GM12878 (cell line): Measurements from ENCODE around the gene SPHK2. TPM values are rescaled to one million over a fixed set of nuclear protein-coding genes. Genes with fewer than 3 reads are reported as not detected.

ENCODE experiments used
- ATAC-seq: fragments of 200-7000 bp; cut with Tn5 transposase; 3 replicates; pipeline ENCODE4 v1.9.1; 2020; ENCODE audit warnings: mild to moderate bottlenecking, moderate library complexity
- BruUV-seq: library from RNA; stranded (reverse); fragments of 400-500 nt; replicated peaks from 2 replicates; lab custom pipeline; 2021; lab: Mats Ljungman, UMichigan
- CTCF ChIA-PET: fragments of 300-600 bp; sonication (Branson Sonifier 250); formaldehyde crosslinking; extraction: SDS; loops from one replicate; lab custom pipeline; 2021; ENCODE audit warnings: inconsistent platforms; lab: Yijun Ruan, JAX
- POLR2A ChIA-PET: fragments of 350-600 bp; formaldehyde crosslinking; extraction: SDS; loops from one replicate; lab custom pipeline; 2021; ENCODE audit warnings: inconsistent platforms; lab: Charles Lee
- RAD21 ChIA-PET: fragments of 300-600 bp; sonication (Branson Sonifier 250); formaldehyde crosslinking; loops from one replicate; lab custom pipeline; 2023; ENCODE audit warnings: antibody characterized with exemption; ENCODE audit not compliant: unreplicated experiment; lab: Charles Lee
- SMC1A ChIA-PET: fragments of 300-600 bp; sonication (Branson Sonifier 250); formaldehyde crosslinking; loops from one replicate; lab custom pipeline; 2023; ENCODE audit not compliant: unreplicated experiment, uncharacterized antibody; lab: Charles Lee
- DNase-seq: peaks from one replicate; pipeline ENCODE4 v3.0.0-alpha.2; 2011; ENCODE audit warnings: low read depth, low spot score
- FAIRE-seq: peaks from 3 replicates; lab custom pipeline; 2011; peaks lifted over from hg19 to GRCh38; lab: Jason Lieb, UNC
- H2AFZ ChIP-seq: 2 replicates; pipeline ENCODE4 v1.6.0; 2011; ENCODE audit warnings: low read depth, low read length, control low read depth; ENCODE audit not compliant: control insufficient read depth
- H3K27ac ChIP-seq: 2 replicates; pipeline ENCODE4 v1.5.1; 2011; ENCODE audit warnings: control low read depth; ENCODE audit not compliant: control insufficient read depth, insufficient read depth
- H3K27me3 ChIP-seq, 2 experiments: replicated peaks in 1 of 2; 2 replicates each; pipeline versions ENCODE4 v1.6.0 to v1.6.1; 2011; ENCODE audit warnings: low read length in 1 of 2; ENCODE audit not compliant: control insufficient read depth in 2 of 2, insufficient read depth in 2 of 2
- H3K36me3 ChIP-seq, 2 experiments: 2 replicates each; pipeline ENCODE4 v1.5.1; 2011; ENCODE audit warnings: low read length in 1 of 2; ENCODE audit not compliant: control insufficient read depth in 2 of 2, insufficient read depth in 2 of 2
- H3K4me1 ChIP-seq: 2 replicates; pipeline ENCODE4 v1.6.1; 2011; ENCODE audit warnings: mild to moderate bottlenecking, low read length, moderate library complexity, mixed read lengths; ENCODE audit not compliant: control insufficient read depth, insufficient read depth
- H3K4me2 ChIP-seq: 2 replicates; pipeline ENCODE4 v1.6.0; 2011; ENCODE audit warnings: control low read depth; ENCODE audit not compliant: control insufficient read depth, insufficient read depth
- H3K4me3 ChIP-seq: fragments of 200-600 bp; sonication (generic); 2 replicates; pipeline ENCODE4 v1.5.1; 2016
- H3K79me2 ChIP-seq: 2 replicates; pipeline ENCODE4 v1.6.0; 2011; ENCODE audit warnings: low read length; ENCODE audit not compliant: control insufficient read depth, insufficient read depth
- H3K9ac ChIP-seq: 2 replicates; pipeline ENCODE4 v1.8.0; 2011; ENCODE audit warnings: low read length, control low read depth, mixed read lengths; ENCODE audit not compliant: control insufficient read depth, insufficient read depth
- H3K9me3 ChIP-seq: replicated peaks from 3 replicates; pipeline ENCODE4 v1.5.1; 2011; ENCODE audit warnings: mild to moderate bottlenecking, low read length; ENCODE audit not compliant: control insufficient read depth, insufficient read depth
- H4K20me1 ChIP-seq: 2 replicates; pipeline ENCODE4 v1.6.0; 2011; ENCODE audit not compliant: control insufficient read depth, insufficient read depth
- CHD4 ChIP-seq: fragments of 200-600 bp; sonication (generic); IDR thresholded peaks from 2 replicates; pipeline ENCODE4 v1.6.1; 2016; ENCODE audit warnings: mild to moderate bottlenecking
- IRF5 ChIP-seq: fragments of 450-650 bp; IDR thresholded peaks from 2 replicates; pipeline ENCODE4 v1.6.1; 2017; ENCODE audit warnings: borderline replicate concordance
- KAT2A ChIP-seq: conservative IDR thresholded peaks from 2 replicates; pipeline ENCODE4 v1.6.1; 2011; ENCODE audit warnings: low read depth, low read length; ENCODE audit not compliant: control insufficient read depth
- MYC ChIP-seq: IDR thresholded peaks from 2 replicates; pipeline ENCODE4 v1.6.1; 2011; ENCODE audit warnings: mild to moderate bottlenecking, low read length, moderate library complexity, inconsistent platforms; ENCODE audit not compliant: insufficient read depth, insufficient replicate concordance, insufficient read length, severe bottlenecking
- NR2F1 ChIP-seq: fragments of 450-650 bp; conservative IDR thresholded peaks from 2 replicates; pipeline ENCODE4 v1.6.1; 2017; ENCODE audit warnings: mild to moderate bottlenecking
- PKNOX1 ChIP-seq: fragments of 450-650 bp; IDR thresholded peaks from 2 replicates; pipeline ENCODE4 v1.6.1; 2016; ENCODE audit warnings: mild to moderate bottlenecking
- SMAD5 ChIP-seq: IDR thresholded peaks from 2 replicates; pipeline ENCODE4 v1.6.1; 2016; ENCODE audit warnings: antibody characterized with exemption, low read depth
- STAT1 ChIP-seq: fragments of 450-650 bp; conservative IDR thresholded peaks from 2 replicates; pipeline ENCODE4 v1.6.1; 2014; ENCODE audit warnings: antibody characterized with exemption, mild to moderate bottlenecking
- ZNF592 ChIP-seq: fragments of 450-650 bp; IDR thresholded peaks from 2 replicates; pipeline ENCODE4 v1.6.1; 2017; ENCODE audit warnings: mild to moderate bottlenecking, moderate library complexity
- WGBS: methylation state at CpG from one replicate; pipeline ENCODE4 v1.1.6; 2016; ENCODE audit warnings: low lambda C conversion rate; ENCODE audit not compliant: insufficient replicate concordance, insufficient coverage; ENCODE audit errors: missing lambda C conversion rate; 5-methylcytosine and 5-hydroxymethylcytosine counted together
- in situ Hi-C: fragments of 300-500 bp; cut with MboI; formaldehyde crosslinking; loops from 9 replicates; pipeline ENCODE4 v1.14.3; 2018; ENCODE audit warnings: mixed read lengths
- intact Hi-C: fragments of 100-400 bp; cut with micrococcal nuclease; formaldehyde crosslinking; loops from one replicate; pipeline ENCODE4 v1.14.2; 2022; ENCODE audit not compliant: unreplicated experiment
- polyA plus RNA-seq, 11 experiments: library from polyadenylated mRNA; depleted of rRNA in 4 of 11; unstranded in 6 of 11; stranded (reverse) in 5 of 11; fragments of >200 nt; fragmentation: Nextera tagmentation in 4 of 11; fragmentation: Illumina TruSeq in 1 of 11; extraction: Ambion mirVana in 4 of 11; extraction: Trizol in 1 of 11; gene quantifications; 1 replicate in 1 of 11; 2 replicates in 10 of 11; pipeline versions ENCODE4 v1.2.1 to v1.2.3, GENCODE V29; 2011 to 2016; ENCODE audit warnings: inconsistent platforms in 2 of 11, missing spikeins in 2 of 11, low read depth in 1 of 11
- total RNA-seq, 4 experiments: library from RNA; depleted of rRNA in 3 of 4; stranded (reverse); fragments of >200 nt in 3 of 4; fragmentation: Illumina TruSeq in 1 of 4; extraction: Trizol in 1 of 4; gene quantifications; 2 replicates each; pipeline versions ENCODE4 v1.2.1 to v1.2.3, GENCODE V29; 2013 to 2021

The SPHK2 gene
- total and polyA plus RNA-seq, 10 of the 15 experiments (the other 5 are each of a cell fraction or from before 2014, with no cell fraction given) = 0.37 to 40.5 (median 11.2) TPM

- Histone ChIP-seq H3K9me3 (no peaks in the 10 kb centered on the region; the same call in 2 of the 3 replicates), H3K27ac (no peak overlapping the region), H3K27me3 (no peaks in the 10 kb centered on the region), H2AFZ (no peak overlapping the region), H3K4me1 (no peaks in the 10 kb centered on the region), H3K9ac (no peak overlapping the region), H3K36me3 (no peaks in the 10 kb centered on the region), H3K4me3 (no peak overlapping the region), H4K20me1 (no peaks in the 10 kb centered on the region), H3K4me2 (no peak overlapping the region), H3K79me2 (no peaks in the 10 kb centered on the region)
- ChIA-PET SMC1A (no interaction called here), RAD21 (no interaction called here), CTCF (interaction anchor here (1.4 kb wide), 1 partner anchor 25 kb away, joined by 5 read pairs; the partner anchor contains the start of gene CA11), POLR2A (no interaction called here)
- in situ Hi-C loops (no loop called here), intact Hi-C loops (no loop called here)
- DNase-seq (no peak), ATAC-seq (no peak), FAIRE-seq (no peak)
- no TSS peak for BruUV-seq
- TF ChIP-seq NR2F1 (0 out of 2 replicates have a peak, but pooled peaks have one; percentile 31), MYC (no peak), SMAD5 (no peak)
- WGBS = 41% methylated on average over 18 of the region's 21 CpGs
Observed at GRCh38 chr19:48670699-48671445, 51.6 kb downstream of the SPHK2 start.

- Histone ChIP-seq H3K9ac (no peak overlapping the region), H3K9me3 (no peaks in the 10 kb centered on the region; the same call in 2 of the 3 replicates), H3K79me2 (no peaks in the 10 kb centered on the region), H4K20me1 (no peaks in the 10 kb centered on the region), H2AFZ (no peak overlapping the region), H3K27ac (no peak overlapping the region), H3K4me3 (no peak overlapping the region), H3K4me1 (no peaks in the 10 kb centered on the region), H3K36me3 (no peaks in the 10 kb centered on the region), H3K4me2 (no peak overlapping the region), H3K27me3 (no peaks in the 10 kb centered on the region)
- ChIA-PET SMC1A (no interaction called here), POLR2A (no interaction called here), CTCF (interaction anchor here (1.4 kb wide), 1 partner anchor 26 kb away, joined by 5 read pairs; the partner anchor contains the start of gene CA11), RAD21 (no interaction called here)
- no peak; the same call in 2 of the 3 replicates for ATAC-seq
- WGBS = 41% methylated on average over 7 of the region's 10 CpGs
- intact Hi-C loops = no loop called here
- in situ Hi-C loops = no loop called here
- FAIRE-seq = no peak
- no TSS peak for BruUV-seq
- DNase-seq = no peak
- TF ChIP-seq STAT1 (no peak), IRF5 (no peak), ZNF592 (no peak), CHD4 (no peak), KAT2A (no peak), PKNOX1 (no peak)
Observed at GRCh38 chr19:48671446-48671995, 52.2 kb downstream of the SPHK2 start.
